HG02588 (cell line): ENCODE results near the gene MMD2.

ENCODE experiments used
- ATAC-seq: cut with Tn5 transposase; IDR thresholded peaks from one replicate; pipeline ENCODE4 v1.9.1; 2021; ENCODE audit warnings: mild to moderate bottlenecking, moderate library complexity; ENCODE audit not compliant: unreplicated experiment

MMD2 gene

GRCh38 chr7:4873071-4873944 is 85.7 kb downstream of the MMD2 start:
- no peak for ATAC-seq

- ATAC-seq = no peak
Measured at GRCh38 chr7:4871930-4872675, 86.9 kb downstream of the MMD2 start.

GRCh38 chr7:4871056-4871680 is 87.8 kb downstream of the MMD2 start:
- no peak for ATAC-seq

- no peak for ATAC-seq
Measured at GRCh38 chr7:4868493-4868892, 90.5 kb downstream of the MMD2 start.

- no peak for ATAC-seq
Measured at GRCh38 chr7:4866528-4867496, 92.2 kb downstream of the MMD2 start.

- ATAC-seq = no peak
Measured at GRCh38 chr7:4862156-4862555, 96.8 kb downstream of the MMD2 start.

- no peak for ATAC-seq
Measured at GRCh38 chr7:4861673-4862072, 97.3 kb downstream of the MMD2 start, which contains the start of gene PAPOLB. TSS of gene PAPOLB (minus strand) at chr7:4862030. CDS start at chr7:4861810, 220 bp downstream.

- no peak for ATAC-seq
Measured at GRCh38 chr7:4861227-4861626, 97.8 kb downstream of the MMD2 start.

GRCh38 chr7:4857189-4857588 is 101.8 kb downstream of the MMD2 start:
- ATAC-seq = no peak

- ATAC-seq = no peak
Measured at GRCh38 chr7:4856336-4857057, 102.5 kb downstream of the MMD2 start.
